Fibroblast of upper back skin (primary cell): ENCODE results near the gene FAM76A.
"Not testable (repeated sequence)": the region's sequence is repeated elsewhere in the genome, so short reads cannot be mapped to it uniquely, and the experiment has no call there.

Experiments
- DNase-seq: peaks from one replicate; pipeline ENCODE4 v3.0.0-alpha.2; 2013

FAM76A gene

GRCh38 chr1:27726173-27727044 is 648 bp downstream of the FAM76A start:
- DNase-seq, result peak; percentile 21

GRCh38 chr1:27727126-27727525 is 1.4 kb downstream of the FAM76A start:
- DNase-seq, result peak; percentile 34

GRCh38 chr1:27736252-27736651 is 10.5 kb downstream of the FAM76A start:
- no peak for DNase-seq

GRCh38 chr1:27741121-27741520 is 15.4 kb downstream of the FAM76A start:
- no peak for DNase-seq

- no peak for DNase-seq
Observed at GRCh38 chr1:27744556-27744955, 18.8 kb downstream of the FAM76A start.

- DNase-seq, result no peak
Observed at GRCh38 chr1:27745466-27745865, 19.7 kb downstream of the FAM76A start.

- no peak for DNase-seq
Observed at GRCh38 chr1:27752360-27752759, 26.6 kb downstream of the FAM76A start.

GRCh38 chr1:27755286-27755685 is 29.5 kb downstream of the FAM76A start:
- no peak for DNase-seq

- no peak for DNase-seq
Observed at GRCh38 chr1:27755865-27756264, 30.1 kb downstream of the FAM76A start.

GRCh38 chr1:27759236-27759635 is 33.5 kb downstream of the FAM76A start:
- no peak for DNase-seq

GRCh38 chr1:27760426-27760825 is 34.7 kb downstream of the FAM76A start:
- peak; percentile 3 for DNase-seq

GRCh38 chr1:27762033-27762432 is 36.3 kb downstream of the FAM76A start:
- no peak for DNase-seq

- DNase-seq, result no peak
Observed at GRCh38 chr1:27763358-27763757, 37.6 kb downstream of the FAM76A start.

- DNase-seq, result no peak
Observed at GRCh38 chr1:27770293-27770830, 44.6 kb downstream of the FAM76A start.

- peak; percentile 67 for DNase-seq
Observed at GRCh38 chr1:27772036-27772931, 46.5 kb downstream of the FAM76A start.

GRCh38 chr1:27772932-27773825 is 47.4 kb downstream of the FAM76A start, which contains the start of gene STX12:
Gene STX12 (plus strand): TSS chr1:27773219. CDS start chr1:27773308, 89 bp downstream.
- peak; percentile 100 for DNase-seq

GRCh38 chr1:27773826-27774445 is 48.2 kb downstream of the FAM76A start:
- DNase-seq, result peak; percentile 14

GRCh38 chr1:27774654-27775053 is 48.9 kb downstream of the FAM76A start:
- no peak for DNase-seq

GRCh38 chr1:27775336-27775735 is 49.6 kb downstream of the FAM76A start:
- DNase-seq, result not testable (repeated sequence)

GRCh38 chr1:27776276-27776675 is 50.5 kb downstream of the FAM76A start:
- DNase-seq, result not testable (repeated sequence)

GRCh38 chr1:27778056-27778455 is 52.3 kb downstream of the FAM76A start:
- DNase-seq, result no peak

- no peak for DNase-seq
Observed at GRCh38 chr1:27779122-27779521, 53.4 kb downstream of the FAM76A start.
